ENCODE data around the gene ARRDC1.

Gene ARRDC1

GRCh38 chr9:137640862-137641261 is 35.4 kb downstream of the ARRDC1 start:
- no peak for DNase-seq

GRCh38 chr9:137642118-137642601 is 36.7 kb downstream of the ARRDC1 start:
- DNase-seq, result no peak

- no peak for DNase-seq
These were observed 37.4 kb downstream of the ARRDC1 start for GRCh38 chr9:137642892-137643291.

- no peak for DNase-seq
These were observed 38.4 kb downstream of the ARRDC1 start for GRCh38 chr9:137643921-137644320.

- no peak for DNase-seq
These were observed 39.7 kb downstream of the ARRDC1 start for GRCh38 chr9:137645211-137645610.

GRCh38 chr9:137646341-137646740 is 40.9 kb downstream of the ARRDC1 start:
- DNase-seq, result no peak

GRCh38 chr9:137647096-137647714 is 41.7 kb downstream of the ARRDC1 start:
- DNase-seq, result no peak

GRCh38 chr9:137648396-137648795 is 42.9 kb downstream of the ARRDC1 start:
- no peak for DNase-seq

GRCh38 chr9:137649553-137649952 is 44.1 kb downstream of the ARRDC1 start:
- DNase-seq, result no peak

GRCh38 chr9:137650259-137650658 is 44.8 kb downstream of the ARRDC1 start:
- no peak for DNase-seq

- no peak for DNase-seq
These were observed 45.3 kb downstream of the ARRDC1 start for GRCh38 chr9:137650779-137651178.

- DNase-seq, result no peak
These were observed 50.9 kb downstream of the ARRDC1 start for GRCh38 chr9:137656416-137656815.

- no peak for DNase-seq
These were observed 52.1 kb downstream of the ARRDC1 start for GRCh38 chr9:137657606-137658005.

GRCh38 chr9:137658781-137659180 is 53.3 kb downstream of the ARRDC1 start:
- no peak for DNase-seq

- DNase-seq, result no peak
These were observed 54.7 kb downstream of the ARRDC1 start for GRCh38 chr9:137660144-137660543.

- no peak for DNase-seq
These were observed 58.1 kb downstream of the ARRDC1 start for GRCh38 chr9:137663584-137663983.

GRCh38 chr9:137664676-137665075 is 59.2 kb downstream of the ARRDC1 start:
- no peak for DNase-seq
